ENCODE results near the gene EFCAB12.
A peak's percentile ranks its signal among the peaks of the same experiment; 100 is the strongest.
"Not testable (repeated sequence)": the region's sequence is repeated elsewhere in the genome, so short reads cannot be mapped to it uniquely, and the experiment has no call there.

The EFCAB12 gene

GRCh38 chr3:129418041-129418973 is 10.1 kb downstream of the EFCAB12 start:
- DNase-seq = no peak

GRCh38 chr3:129417326-129417725 is 11.1 kb downstream of the EFCAB12 start:
- no peak for DNase-seq

GRCh38 chr3:129416415-129416814 is 12.0 kb downstream of the EFCAB12 start:
- no peak for DNase-seq

- no peak for DNase-seq
These were observed 12.6 kb downstream of the EFCAB12 start for GRCh38 chr3:129415830-129416229.

- no peak for DNase-seq
These were observed 13.1 kb downstream of the EFCAB12 start for GRCh38 chr3:129415378-129415777.

- DNase-seq = no peak
These were observed 14.5 kb downstream of the EFCAB12 start for GRCh38 chr3:129413687-129414506.

GRCh38 chr3:129413238-129413637 is 15.2 kb downstream of the EFCAB12 start:
- DNase-seq = not testable (repeated sequence)

GRCh38 chr3:129412542-129413198 is 15.8 kb downstream of the EFCAB12 start:
- no peak for DNase-seq

GRCh38 chr3:129410971-129411370 is 17.5 kb downstream of the EFCAB12 start:
- DNase-seq = no peak

GRCh38 chr3:129409541-129409940 is 18.9 kb downstream of the EFCAB12 start:
- DNase-seq = no peak

- no peak for DNase-seq
These were observed 23.8 kb downstream of the EFCAB12 start for GRCh38 chr3:129404610-129405009.

- DNase-seq = no peak
These were observed 24.3 kb downstream of the EFCAB12 start for GRCh38 chr3:129404130-129404529.

GRCh38 chr3:129403450-129403849 is 25.0 kb downstream of the EFCAB12 start:
- DNase-seq = no peak

GRCh38 chr3:129402616-129403015 is 25.8 kb downstream of the EFCAB12 start:
- no peak for DNase-seq

GRCh38 chr3:129402210-129402609 is 26.2 kb downstream of the EFCAB12 start:
- no peak for DNase-seq

GRCh38 chr3:129399895-129400357 is 28.5 kb downstream of the EFCAB12 start:
- no peak for DNase-seq

- peak; percentile 81 for DNase-seq
These were observed 29.1 kb downstream of the EFCAB12 start for GRCh38 chr3:129399145-129399894.

- no peak for DNase-seq
These were observed 29.7 kb downstream of the EFCAB12 start for GRCh38 chr3:129398803-129399144.

- not testable (repeated sequence) for DNase-seq
These were observed 34.5 kb downstream of the EFCAB12 start for GRCh38 chr3:129393760-129394564.

GRCh38 chr3:129393271-129393670 is 35.2 kb downstream of the EFCAB12 start:
- DNase-seq = no peak

- DNase-seq = not testable (repeated sequence)
These were observed 36.1 kb downstream of the EFCAB12 start for GRCh38 chr3:129392106-129392887.

Data from CD4-positive, alpha-beta T cell treated with Interleukin-15 for 1 hour (primary cell).